NCI-H526 treated with DMSO at 0.1 percent for 48 hours (cell line): ENCODE measurements around the gene SLC66A2.

Experiments
- DNase-seq: peaks from one replicate; lab custom pipeline; 2025; lab: John Stamatoyannopoulos, UW

SLC66A2 gene

GRCh38 chr18:79902075-79902474, 49.4 kb downstream of the SLC66A2 start:
- DNase-seq, result no peak

GRCh38 chr18:79901665-79902064, 49.8 kb downstream of the SLC66A2 start:
- no peak for DNase-seq

- no peak for DNase-seq
Measured at GRCh38 chr18:79900610-79901570, 50.6 kb downstream of the SLC66A2 start.

GRCh38 chr18:79899609-79900445, 51.6 kb downstream of the SLC66A2 start:
- DNase-seq, result no peak

- DNase-seq, result no peak
Measured at GRCh38 chr18:79898952-79899608, 52.4 kb downstream of the SLC66A2 start.

- DNase-seq, result no peak
Measured at GRCh38 chr18:79897940-79898625, 53.4 kb downstream of the SLC66A2 start.

- DNase-seq, result no peak
Measured at GRCh38 chr18:79896738-79897137, 54.7 kb downstream of the SLC66A2 start.

GRCh38 chr18:79890674-79891073, 60.8 kb downstream of the SLC66A2 start:
- no peak for DNase-seq

GRCh38 chr18:79889569-79889968, 61.9 kb downstream of the SLC66A2 start:
- no peak for DNase-seq

- DNase-seq, result no peak
Measured at GRCh38 chr18:79888016-79888415, 63.4 kb downstream of the SLC66A2 start.

- DNase-seq, result no peak
Measured at GRCh38 chr18:79887181-79888000, 64.1 kb downstream of the SLC66A2 start.

GRCh38 chr18:79884963-79885728, 66.3 kb downstream of the SLC66A2 start:
- no peak for DNase-seq

- DNase-seq, result no peak
Measured at GRCh38 chr18:79884294-79884962, 67.0 kb downstream of the SLC66A2 start.

GRCh38 chr18:79883461-79884293, 67.8 kb downstream of the SLC66A2 start:
- DNase-seq, result no peak

- no peak for DNase-seq
Measured at GRCh38 chr18:79882522-79883241, 68.8 kb downstream of the SLC66A2 start.

- DNase-seq, result no peak
Measured at GRCh38 chr18:79881695-79882094, 69.8 kb downstream of the SLC66A2 start.

GRCh38 chr18:79879566-79879965, 71.9 kb downstream of the SLC66A2 start:
- DNase-seq, result no peak
